OCI-LY1 (cell line): ENCODE data around the gene KRTAP10-5.
A peak's percentile ranks its signal among the peaks of the same experiment; 100 is the strongest.

ENCODE experiments used
- H2AFZ ChIP-seq: fragments of 200-600 bp; sonication (generic), shearing (Covaris generic); 2 replicates; pipeline ENCODE4 v1.6.0; 2014; ENCODE audit warnings: antibody characterized with exemption, mild to moderate bottlenecking, low read length
- H3F3A ChIP-seq: fragments of 200-600 bp; sonication (generic), shearing (Covaris generic); 2 replicates; pipeline ENCODE4 v1.6.0; 2014; ENCODE audit warnings: mild to moderate bottlenecking, antibody characterized with exemption, low read length, moderate library complexity; ENCODE audit not compliant: insufficient read depth
- H3K27ac ChIP-seq: fragments of 200-600 bp; sonication (generic); 2 replicates; pipeline ENCODE4 v1.5.1; 2014; ENCODE audit warnings: low read length, mixed run types, mild to moderate bottlenecking, low read depth; ENCODE audit not compliant: poor library complexity, severe bottlenecking
- H3K27me3 ChIP-seq: fragments of 200-600 bp; sonication (generic); 2 replicates; pipeline ENCODE4 v1.6.0; 2014; ENCODE audit warnings: antibody characterized with exemption, mild to moderate bottlenecking, low read length, moderate library complexity; ENCODE audit not compliant: insufficient read depth
- H3K36me3 ChIP-seq: fragments of 200-600 bp; sonication (generic); 2 replicates; pipeline ENCODE4 v1.6.1; 2014; ENCODE audit warnings: mild to moderate bottlenecking, antibody characterized with exemption, low read length, moderate library complexity, mixed read lengths; ENCODE audit not compliant: insufficient read depth
- H3K4me1 ChIP-seq: fragments of 200-600 bp; sonication (generic); 2 replicates; pipeline ENCODE4 v1.5.1; 2014; ENCODE audit warnings: mild to moderate bottlenecking, low read length, moderate library complexity; ENCODE audit not compliant: insufficient read depth, severe bottlenecking
- H3K4me2 ChIP-seq: fragments of 200-600 bp; sonication (generic), shearing (Covaris generic); 2 replicates; pipeline ENCODE4 v1.6.1; 2014; ENCODE audit warnings: low read length
- H3K4me3 ChIP-seq: fragments of 200-600 bp; sonication (generic); 2 replicates; pipeline ENCODE4 v1.5.1; 2014; ENCODE audit warnings: low read length, low read depth, mild to moderate bottlenecking, mixed read lengths; ENCODE audit not compliant: poor library complexity, severe bottlenecking
- H3K79me2 ChIP-seq: fragments of 200-600 bp; shearing (Covaris generic); 2 replicates; pipeline ENCODE4 v1.6.1; 2016; ENCODE audit warnings: mixed run types, low read length, mixed read lengths; ENCODE audit not compliant: insufficient read depth
- H3K9ac ChIP-seq: fragments of 200-600 bp; sonication (generic), shearing (Covaris generic); 2 replicates; pipeline ENCODE4 v1.6.1; 2014; ENCODE audit warnings: mild to moderate bottlenecking, low read length, mixed read lengths
- H3K9me2 ChIP-seq: fragments of 200-600 bp; sonication (generic), shearing (Covaris generic); 2 replicates; pipeline ENCODE4 v1.6.1; 2014; ENCODE audit warnings: low read depth, mild to moderate bottlenecking, low read length, mixed read lengths
- H3K9me3 ChIP-seq: fragments of 200-600 bp; shearing (Covaris generic); 2 replicates; pipeline ENCODE4 v1.6.1; 2014; ENCODE audit warnings: low read length, mixed read lengths
- H4K20me1 ChIP-seq: fragments of 200-600 bp; sonication (generic), shearing (Covaris generic); 2 replicates; pipeline ENCODE4 v1.6.0; 2016; ENCODE audit warnings: mild to moderate bottlenecking, low read length; ENCODE audit not compliant: insufficient read depth
- CTCF ChIP-seq: fragments of 200-600 bp; sonication (generic), shearing (Covaris generic); IDR thresholded peaks from 2 replicates; pipeline ENCODE4 v1.5.1; 2017; ENCODE audit warnings: mild to moderate bottlenecking, antibody characterized with exemption, low read length, moderate library complexity, mixed read lengths
- EZH2 ChIP-seq: fragments of 200-600 bp; sonication (generic), shearing (Covaris generic); IDR thresholded peaks from 2 replicates; pipeline ENCODE4 v1.8.0; 2017; ENCODE audit warnings: borderline replicate concordance, mixed run types, mild to moderate bottlenecking, antibody characterized with exemption, low read length, moderate library complexity, mixed read lengths

KRTAP10-5 gene

GRCh38 chr21:44618504-44618903, 38.1 kb upstream of the KRTAP10-5 start:
- H3K9me3 ChIP-seq = peaks cover 7% of the 10 kb centered on the region; the same call in 1 of the 2 replicates
- no peaks in the 10 kb centered on the region for H3K9me2 ChIP-seq
- H3K4me2 ChIP-seq = no peak overlapping the region
- H2AFZ ChIP-seq = no peak overlapping the region
- no peak overlapping the region for H3K9ac ChIP-seq
- H3K4me3 ChIP-seq = no peak overlapping the region
- no peaks in the 10 kb centered on the region for H3K36me3 ChIP-seq
- H3K27me3 ChIP-seq = no peaks in the 10 kb centered on the region; the same call in 1 of the 2 replicates
- no peaks in the 10 kb centered on the region for H4K20me1 ChIP-seq
- no peaks in the 10 kb centered on the region for H3K79me2 ChIP-seq
- peaks cover 6% of the 10 kb centered on the region for H3K4me1 ChIP-seq
- no peaks in the 10 kb centered on the region for H3F3A ChIP-seq
- H3K27ac ChIP-seq = no peak overlapping the region
- TF ChIP-seq EZH2 (no peak), CTCF (peak; percentile 32; the same call in 1 of the 2 replicates)

DNA sequence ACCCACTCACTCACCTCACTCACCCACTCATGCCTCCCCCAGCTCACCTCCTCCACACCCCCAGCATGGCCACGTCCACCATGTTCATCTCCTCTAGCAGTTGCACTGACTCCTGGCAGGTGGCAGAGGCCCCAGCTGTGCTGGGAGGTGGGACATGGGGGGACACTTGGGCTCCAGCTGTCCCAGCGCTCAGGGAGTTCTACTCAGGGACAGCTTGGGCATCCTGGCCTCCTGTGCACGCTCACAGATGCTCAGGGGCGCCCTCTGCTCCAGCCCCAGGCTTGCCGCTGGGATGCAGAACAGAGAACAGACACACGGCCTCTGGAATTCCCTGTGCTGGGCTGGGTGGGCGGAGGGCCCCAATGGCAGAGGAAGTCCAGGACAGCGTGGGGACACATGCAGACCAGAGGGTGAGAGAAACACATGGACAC, 36.7 kb upstream of the KRTAP10-5 start:
- Histone ChIP-seq H4K20me1 (no peaks in the 10 kb centered on the region), H3K9me2 (no peaks in the 10 kb centered on the region), H2AFZ (no peak overlapping the region), H3K79me2 (no peaks in the 10 kb centered on the region), H3K27ac (no peak overlapping the region), H3K9ac (no peak overlapping the region), H3K36me3 (no peaks in the 10 kb centered on the region), H3K9me3 (0 out of 2 replicates have a peak, but pooled peaks cover 5% of the 10 kb centered on the region), H3K4me2 (no peak overlapping the region), H3F3A (no peaks in the 10 kb centered on the region), H3K4me3 (no peak overlapping the region), H3K27me3 (no peaks in the 10 kb centered on the region; the same call in 1 of the 2 replicates), H3K4me1 (peaks cover 6% of the 10 kb centered on the region)
- TF ChIP-seq EZH2 (no peak), CTCF (no peak)

GRCh38 chr21:44616591-44616926, 36.2 kb upstream of the KRTAP10-5 start:
- Histone ChIP-seq H3K36me3 (no peaks in the 10 kb centered on the region), H3F3A (no peaks in the 10 kb centered on the region), H2AFZ (no peak overlapping the region), H3K27me3 (no peaks in the 10 kb centered on the region; the same call in 1 of the 2 replicates), H4K20me1 (no peaks in the 10 kb centered on the region), H3K9me3 (0 out of 2 replicates have a peak, but pooled peaks cover 5% of the 10 kb centered on the region), H3K27ac (no peak overlapping the region), H3K4me1 (peaks cover 6% of the 10 kb centered on the region), H3K4me3 (no peak overlapping the region), H3K9ac (no peak overlapping the region), H3K4me2 (no peak overlapping the region), H3K9me2 (no peaks in the 10 kb centered on the region), H3K79me2 (no peaks in the 10 kb centered on the region)
- no peak for TF ChIP-seq CTCF
- TF ChIP-seq EZH2 = no peak
